Measurements from ENCODE around the gene EMC10.
"Not testable (repeated sequence)": the region's sequence is repeated elsewhere in the genome, so short reads cannot be mapped to it uniquely, and the experiment has no call there.

The EMC10 gene

GRCh38 chr19:50435627-50436026, 40.7 kb upstream of the EMC10 start:
- H3K27me3 ChIP-seq, result peaks cover 51% of the 10 kb centered on the region
- no peak overlapping the region for H3K4me3 ChIP-seq (ENCODE audit: low read depth in 1 of 2, low read length in 1 of 2)
- TF ChIP-seq CTCF (IDR thresholded peaks at IDR 0.05), result no peak
- no peaks in the 10 kb centered on the region for H3K36me3 ChIP-seq
- peaks cover 11 to 18% of the 10 kb centered on the region in 2 experiments for H3K4me1 ChIP-seq (ENCODE audit: control insufficient read depth in 1 of 2, insufficient read depth in 1 of 2, low read depth in 1 of 2, low read length in 1 of 2)
- H3K27ac ChIP-seq, result no peak overlapping the region
- no peaks in the 10 kb centered on the region for H3K9me3 ChIP-seq

GRCh38 chr19:50437862-50438449, 38.4 kb upstream of the EMC10 start:
- no peak for TF ChIP-seq CTCF (IDR thresholded peaks at IDR 0.05)
- Histone ChIP-seq H3K27me3 (peaks cover 39% of the 10 kb centered on the region), H3K4me3 (ENCODE audit: low read depth in 1 of 2, low read length in 1 of 2) (no peak overlapping the region), H3K9me3 (no peaks in the 10 kb centered on the region), H3K27ac (no peak overlapping the region), H3K4me1 (ENCODE audit: control insufficient read depth in 1 of 2, insufficient read depth in 1 of 2, low read depth in 1 of 2, low read length in 1 of 2) (no peaks in the 10 kb centered on the region), H3K36me3 (no peaks in the 10 kb centered on the region)

DNA sequence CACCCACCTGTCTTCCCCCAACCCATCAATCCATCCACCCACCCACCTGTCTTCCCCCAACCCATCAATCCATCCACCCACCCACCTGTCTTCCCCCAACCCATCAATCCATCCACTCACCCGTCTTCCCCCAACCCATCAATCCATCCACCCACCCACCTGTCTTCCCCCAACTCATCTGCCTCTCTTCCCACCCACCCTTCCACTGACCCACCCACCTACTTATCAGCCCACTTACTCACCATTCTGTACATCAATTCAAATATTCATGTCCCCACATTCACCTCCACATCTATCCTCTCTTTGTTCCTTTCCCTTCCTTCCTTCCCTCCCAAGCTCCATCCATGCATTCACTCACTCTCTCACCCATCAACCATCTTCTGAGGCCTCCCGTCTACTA, 37.2 kb upstream of the EMC10 start:
- not testable (repeated sequence) for H3K9me3 ChIP-seq; H3K4me3 ChIP-seq (ENCODE audit: low read depth in 1 of 2, low read length in 1 of 2); H3K36me3 ChIP-seq; H3K27ac ChIP-seq; H3K4me1 ChIP-seq (ENCODE audit: control insufficient read depth in 1 of 2, insufficient read depth in 1 of 2, low read depth in 1 of 2, low read length in 1 of 2)
- peaks cover 28% of the 10 kb centered on the region for H3K27me3 ChIP-seq

DNA sequence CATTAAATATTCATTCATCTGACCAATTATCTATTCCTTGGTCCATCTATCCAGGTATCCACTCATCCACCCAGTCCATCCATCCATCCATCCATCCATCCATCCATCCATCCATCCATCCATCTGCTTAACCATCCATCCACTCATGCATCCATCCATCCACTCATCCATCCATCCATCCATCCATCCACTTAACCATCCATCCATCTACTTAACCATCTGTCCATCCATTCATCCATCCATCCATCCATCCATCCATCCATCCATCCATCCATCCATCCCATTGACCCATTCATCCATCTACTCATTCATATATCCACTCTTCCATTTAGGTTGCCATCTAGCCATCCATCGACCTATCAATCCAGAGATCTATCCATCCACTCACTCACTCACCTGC, 32.2 kb upstream of the EMC10 start:
- no peak for TF ChIP-seq CTCF (IDR thresholded peaks at IDR 0.05)
- no peaks in the 10 kb centered on the region for H3K36me3 ChIP-seq
- H3K4me1 ChIP-seq (ENCODE audit: control insufficient read depth in 1 of 2, insufficient read depth in 1 of 2, low read depth in 1 of 2, low read length in 1 of 2), result no peaks in the 10 kb centered on the region
- no peak overlapping the region for H3K27ac ChIP-seq
- H3K9me3 ChIP-seq, result no peaks in the 10 kb centered on the region
- no peak overlapping the region for H3K4me3 ChIP-seq (ENCODE audit: low read depth in 1 of 2, low read length in 1 of 2)
- peaks cover 5% of the 10 kb centered on the region for H3K27me3 ChIP-seq

GRCh38 chr19:50447053-50447452, 29.3 kb upstream of the EMC10 start:
- no peak overlapping the region for H3K27ac ChIP-seq
- no peaks in the 10 kb centered on the region for H3K4me1 ChIP-seq (ENCODE audit: control insufficient read depth in 1 of 2, insufficient read depth in 1 of 2, low read depth in 1 of 2, low read length in 1 of 2)
- no peaks in the 10 kb centered on the region for H3K9me3 ChIP-seq
- H3K36me3 ChIP-seq, result no peaks in the 10 kb centered on the region
- no peak overlapping the region for H3K4me3 ChIP-seq (ENCODE audit: low read depth in 1 of 2, low read length in 1 of 2)
- H3K27me3 ChIP-seq, result peaks cover 28% of the 10 kb centered on the region
- TF ChIP-seq CTCF (IDR thresholded peaks at IDR 0.05), result no peak

GRCh38 chr19:50447750-50448149, 28.6 kb upstream of the EMC10 start:
- TF ChIP-seq CTCF (IDR thresholded peaks at IDR 0.05), result no peak
- H3K27me3 ChIP-seq, result peaks cover 29% of the 10 kb centered on the region
- no peak overlapping the region for H3K27ac ChIP-seq
- no peaks in the 10 kb centered on the region for H3K36me3 ChIP-seq
- no peaks in the 10 kb centered on the region for H3K9me3 ChIP-seq
- H3K4me1 ChIP-seq (ENCODE audit: control insufficient read depth in 1 of 2, insufficient read depth in 1 of 2, low read depth in 1 of 2, low read length in 1 of 2), result no peaks in the 10 kb centered on the region
- no peak overlapping the region for H3K4me3 ChIP-seq (ENCODE audit: low read depth in 1 of 2, low read length in 1 of 2)
